ENCODE results near the gene ADAMTSL3.

DNA sequence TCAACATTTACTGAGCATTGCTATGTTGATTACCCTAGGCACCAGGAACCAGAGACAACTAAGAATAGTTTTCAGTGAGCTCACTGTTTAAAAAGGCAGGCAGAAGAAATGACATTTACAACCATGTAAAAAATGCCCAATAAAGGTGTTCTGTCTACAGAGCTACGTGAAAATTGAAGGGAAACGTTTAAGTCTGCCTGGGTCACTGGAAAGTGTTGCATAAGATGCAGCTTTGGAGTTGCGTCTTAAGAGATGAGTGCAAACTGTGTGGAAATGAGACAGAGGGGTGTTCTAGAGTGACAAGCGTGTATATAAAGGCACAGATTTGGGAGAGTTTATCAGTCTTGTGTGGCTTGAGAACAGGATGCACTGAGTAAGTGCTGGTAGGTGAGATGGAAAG lies 303.0 kb downstream of the ADAMTSL3 start:
- no peak for TF ChIP-seq CTCF (IDR thresholded peaks at IDR 0.05)
- no peak for TF ChIP-seq EZH2 (IDR thresholded peaks at IDR 0.05; ENCODE audit: borderline replicate concordance, insufficient read depth, low read depth, low read length, poor library complexity, severe bottlenecking)
